Liver (tissue), 9 donors: ENCODE data around the gene JMY. TPM values are rescaled to one million over a fixed set of nuclear protein-coding genes. Genes with fewer than 3 reads are reported as not detected.

Experiments used
- DNase-seq: peaks from one replicate; pipeline ENCODE4 v3.0.0-alpha.2; 2017; ENCODE audit warnings: low spot score
- H3K27ac ChIP-seq, 2 donors: one replicate each; pipeline ENCODE4 v1.7.0; 2013; ENCODE audit warnings: inconsistent platforms in 2 of 2, low read length in 2 of 2, control low read depth in 1 of 2, low read depth in 1 of 2, mild to moderate bottlenecking in 1 of 2
- H3K27me3 ChIP-seq, 4 donors: one replicate each; pipeline versions ENCODE4 v1.6.1 to v1.7.0; 2013; ENCODE audit warnings: low read length in 3 of 4, inconsistent platforms in 1 of 4, mild to moderate bottlenecking in 1 of 4, moderate library complexity in 1 of 4; ENCODE audit not compliant: control insufficient read depth in 4 of 4, insufficient read depth in 4 of 4
- H3K36me3 ChIP-seq, 4 donors: one replicate each; pipeline versions ENCODE4 v1.6.1 to v1.7.0; 2013; ENCODE audit warnings: low read length in 3 of 4, mild to moderate bottlenecking in 3 of 4, low read depth in 1 of 4, moderate library complexity in 1 of 4; ENCODE audit not compliant: control insufficient read depth in 4 of 4, insufficient read depth in 3 of 4
- H3K4me1 ChIP-seq, 4 donors: one replicate each; pipeline versions ENCODE4 v1.6.1 to v1.7.0; 2013; ENCODE audit warnings: low read length in 3 of 4, mild to moderate bottlenecking in 3 of 4, moderate library complexity in 1 of 4; ENCODE audit not compliant: control insufficient read depth in 4 of 4, insufficient read depth in 4 of 4
- H3K4me3 ChIP-seq, 3 donors: one replicate each; pipeline versions ENCODE4 v1.6.1 to v1.7.0; 2013; ENCODE audit warnings: low read length in 3 of 3, control low read depth in 1 of 3, low read depth in 1 of 3, mild to moderate bottlenecking in 1 of 3
- H3K9ac ChIP-seq, 2 donors: one replicate each; pipeline ENCODE4 v1.7.0; 2013; ENCODE audit warnings: low read length in 2 of 2, mild to moderate bottlenecking in 2 of 2, moderate library complexity in 2 of 2, control low read depth in 1 of 2, low read depth in 1 of 2
- H3K9me3 ChIP-seq, 4 donors: one replicate each; pipeline versions ENCODE4 v1.6.1 to v1.7.0; 2013; ENCODE audit warnings: low read length in 3 of 4; ENCODE audit not compliant: control insufficient read depth in 4 of 4
- ATF3 ChIP-seq: IDR thresholded peaks from 2 replicates; pipeline ENCODE4 v1.6.1; 2016; ENCODE audit warnings: antibody characterized with exemption
- FOXA1 ChIP-seq: IDR thresholded peaks from 2 replicates; pipeline ENCODE4 v1.6.1; 2016; ENCODE audit warnings: antibody characterized with exemption
- FOXA2 ChIP-seq: IDR thresholded peaks from 2 replicates; pipeline ENCODE4 v1.6.1; 2016; ENCODE audit warnings: antibody characterized with exemption
- GABPA ChIP-seq, 2 donors: IDR thresholded peaks in 1 of 2; conservative IDR thresholded peaks in 1 of 2; 2 replicates each; pipeline ENCODE4 v1.6.1; 2016; ENCODE audit warnings: antibody characterized with exemption in 2 of 2, mild to moderate bottlenecking in 1 of 2, moderate library complexity in 1 of 2
- HNF4A ChIP-seq, 2 donors: conservative IDR thresholded peaks; 2 replicates each; pipeline ENCODE4 v1.6.1; 2016; ENCODE audit warnings: antibody characterized with exemption in 2 of 2, mild to moderate bottlenecking in 2 of 2
- HNF4G ChIP-seq: IDR thresholded peaks from 2 replicates; pipeline ENCODE4 v1.6.1; 2016; ENCODE audit warnings: antibody characterized with exemption
- JUND ChIP-seq, 2 donors: IDR thresholded peaks; 2 replicates each; pipeline ENCODE4 v1.6.1; 2016; ENCODE audit warnings: antibody characterized with exemption in 2 of 2
- MAX ChIP-seq: IDR thresholded peaks from 2 replicates; pipeline ENCODE4 v1.6.1; 2016; ENCODE audit warnings: antibody characterized with exemption
- NR2F2 ChIP-seq: IDR thresholded peaks from 2 replicates; pipeline ENCODE4 v1.6.1; 2016; ENCODE audit warnings: antibody characterized with exemption
- RAD21 ChIP-seq, 2 donors: IDR thresholded peaks; 2 replicates each; pipeline ENCODE4 v1.6.1; 2016; ENCODE audit warnings: antibody characterized with exemption in 2 of 2, mild to moderate bottlenecking in 2 of 2
- RXRA ChIP-seq, 2 donors: IDR thresholded peaks; 2 replicates each; pipeline ENCODE4 v1.6.1; 2017 to 2018; ENCODE audit warnings: antibody characterized with exemption in 2 of 2, mild to moderate bottlenecking in 1 of 2
- SP1 ChIP-seq: IDR thresholded peaks from 2 replicates; pipeline ENCODE4 v1.6.1; 2018; ENCODE audit warnings: antibody characterized with exemption, mild to moderate bottlenecking
- TAF1 ChIP-seq: conservative IDR thresholded peaks from 2 replicates; pipeline ENCODE4 v1.6.1; 2016; ENCODE audit warnings: antibody characterized with exemption, mild to moderate bottlenecking
- YY1 ChIP-seq: IDR thresholded peaks from 2 replicates; pipeline ENCODE4 v1.6.1; 2016; ENCODE audit warnings: antibody characterized with exemption, mild to moderate bottlenecking
- ZBTB33 ChIP-seq: IDR thresholded peaks from 2 replicates; pipeline ENCODE4 v1.6.1; 2016; ENCODE audit warnings: antibody characterized with exemption
- WGBS: extraction: QIAGEN DNeasy Blood & Tissue Kit; methylation state at CpG from one replicate; pipeline ENCODE4 v1.1.7; 2013; 5-methylcytosine and 5-hydroxymethylcytosine counted together
- polyA plus RNA-seq, 2 donors: library from polyadenylated mRNA; stranded (reverse) in 1 of 2; unstranded in 1 of 2; fragments of 200-250 nt in 1 of 2; fragments of >200 nt in 1 of 2; fragmentation: Nextera tagmentation in 1 of 2; extraction: Ambion mirVana in 1 of 2; gene quantifications; one replicate each; pipeline versions ENCODE4 v1.2.1 to v1.2.3, GENCODE V29; 2013 to 2015
- total RNA-seq, 2 donors: library from RNA; depleted of rRNA; stranded (reverse); fragments of >200 nt; gene quantifications; one replicate each; pipeline ENCODE4 v1.2.3, GENCODE V29; 2014
- TF ChIP-seq, protein P1 (sequence below): fragments of 150-350 bp; IDR thresholded peaks from 2 replicates; pipeline ENCODE4 v1.5.1; 2017; ENCODE audit warnings: improper control_type of control experiment, low read depth, low read length; ENCODE audit not compliant: missing input control
- TF ChIP-seq, protein P2 (sequence below): IDR thresholded peaks from 2 replicates; pipeline ENCODE4 v1.6.1; 2016; ENCODE audit warnings: antibody characterized with exemption, mild to moderate bottlenecking
- donor health status: healthy.
- donor health status: healthy.
- donor health status: healthy.
- donor health status: healthy.
- donor health status: healthy.

The JMY gene
- total and polyA plus RNA-seq, 4 donors, result 2.4 to 9.7 (median 6.2) TPM

DNA sequence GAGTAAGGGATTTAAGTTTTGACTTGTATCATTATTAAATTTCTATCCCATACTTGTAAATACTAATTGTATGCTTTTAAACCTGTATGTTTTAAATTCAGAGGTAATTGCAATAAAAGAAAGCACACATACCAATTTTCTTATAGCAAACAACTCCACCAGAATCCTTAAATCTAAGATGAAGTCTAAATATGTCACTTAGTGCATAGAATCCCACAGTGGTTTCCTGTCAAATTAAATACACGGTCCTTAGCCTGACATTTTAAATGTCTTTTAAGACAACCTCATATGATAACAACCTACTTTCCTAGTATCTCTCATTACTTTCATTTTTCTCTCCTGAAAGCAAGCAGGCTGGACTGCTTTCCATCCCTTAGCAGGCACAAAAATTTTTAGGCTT lies 52.0 kb downstream of the JMY start:
- Histone ChIP-seq H3K27me3 (no peaks in the 10 kb centered on the region), H3K4me1 (no peaks in the 10 kb centered on the region), H3K9me3 (no peaks in the 10 kb centered on the region), H3K4me3 (no peak overlapping the region), H3K36me3 (peaks cover 0 to 9% (median 6%) of the 10 kb centered on the region in 4 donors), H3K27ac (no peak overlapping the region), H3K9ac (no peak overlapping the region)
- TF ChIP-seq JUND (IDR thresholded peaks at IDR 0.05) (no peak), FOXA2 (no peak), TAF1 (no peak), YY1 (no peak), RAD21 (IDR thresholded peaks at IDR 0.05) (no peak), ATF3 (no peak)
- DNase-seq, result no peak
- 79% methylated on average over 1 of the region's 1 CpG for WGBS

GRCh38 chr5:79295029-79295428 lies 59.1 kb downstream of the JMY start:
- H3K36me3 ChIP-seq, result peaks cover 0 to 9% (median 8%) of the 10 kb centered on the region in 4 donors
- no peak overlapping the region for H3K4me3 ChIP-seq
- no peak overlapping the region for H3K27ac ChIP-seq
- no peaks in the 10 kb centered on the region for H3K27me3 ChIP-seq
- no peak overlapping the region for H3K9ac ChIP-seq
- no peak for DNase-seq
- 94% methylated on average over 2 of the region's 2 CpGs for WGBS
- no peak for TF ChIP-seq JUND (IDR thresholded peaks at IDR 0.05)
- TF ChIP-seq YY1, result no peak
- TF ChIP-seq, protein P1, sequence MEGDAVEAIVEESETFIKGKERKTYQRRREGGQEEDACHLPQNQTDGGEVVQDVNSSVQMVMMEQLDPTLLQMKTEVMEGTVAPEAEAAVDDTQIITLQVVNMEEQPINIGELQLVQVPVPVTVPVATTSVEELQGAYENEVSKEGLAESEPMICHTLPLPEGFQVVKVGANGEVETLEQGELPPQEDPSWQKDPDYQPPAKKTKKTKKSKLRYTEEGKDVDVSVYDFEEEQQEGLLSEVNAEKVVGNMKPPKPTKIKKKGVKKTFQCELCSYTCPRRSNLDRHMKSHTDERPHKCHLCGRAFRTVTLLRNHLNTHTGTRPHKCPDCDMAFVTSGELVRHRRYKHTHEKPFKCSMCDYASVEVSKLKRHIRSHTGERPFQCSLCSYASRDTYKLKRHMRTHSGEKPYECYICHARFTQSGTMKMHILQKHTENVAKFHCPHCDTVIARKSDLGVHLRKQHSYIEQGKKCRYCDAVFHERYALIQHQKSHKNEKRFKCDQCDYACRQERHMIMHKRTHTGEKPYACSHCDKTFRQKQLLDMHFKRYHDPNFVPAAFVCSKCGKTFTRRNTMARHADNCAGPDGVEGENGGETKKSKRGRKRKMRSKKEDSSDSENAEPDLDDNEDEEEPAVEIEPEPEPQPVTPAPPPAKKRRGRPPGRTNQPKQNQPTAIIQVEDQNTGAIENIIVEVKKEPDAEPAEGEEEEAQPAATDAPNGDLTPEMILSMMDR, result no peak
- TF ChIP-seq GABPA (IDR thresholded peaks at IDR 0.05 in 1 of 2, conservative IDR thresholded peaks at IDR 0.05 in 1 of 2), result no peak
- no peak for TF ChIP-seq HNF4A (conservative IDR thresholded peaks at IDR 0.05)
- TF ChIP-seq RXRA (IDR thresholded peaks at IDR 0.05), result no peak
- H3K4me1 ChIP-seq, result no peaks in the 10 kb centered on the region
- H3K9me3 ChIP-seq, result no peaks in the 10 kb centered on the region

DNA sequence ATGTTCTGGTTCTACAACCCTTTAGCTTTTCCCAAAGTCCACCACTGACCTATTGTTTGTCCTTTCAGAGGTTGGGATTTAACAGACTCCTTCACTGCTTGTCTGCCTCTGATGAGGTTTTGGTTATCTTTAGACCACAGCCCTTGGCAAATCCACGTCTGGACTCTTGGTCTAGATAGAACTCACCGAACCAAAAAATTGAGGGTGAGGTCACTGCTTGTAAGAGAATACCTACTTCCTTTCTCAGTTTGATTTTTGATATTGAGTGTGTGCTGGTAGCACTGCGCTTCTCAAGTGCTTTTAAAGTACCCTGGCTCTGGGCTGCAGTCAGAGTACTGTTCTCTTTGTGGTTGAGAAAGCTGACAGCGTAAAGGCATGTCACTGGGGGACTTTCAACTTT lies 61.7 kb downstream of the JMY start:
- H3K27me3 ChIP-seq, result no peaks in the 10 kb centered on the region
- no peak overlapping the region for H3K9ac ChIP-seq
- DNase-seq, result no peak
- TF ChIP-seq FOXA2 (no peak), RAD21 (IDR thresholded peaks at IDR 0.05) (no peak), MAX (no peak), GABPA (IDR thresholded peaks at IDR 0.05 in 1 of 2, conservative IDR thresholded peaks at IDR 0.05 in 1 of 2) (no peak), FOXA1 (no peak), HNF4A (conservative IDR thresholded peaks at IDR 0.05) (no peak), YY1 (no peak), JUND (IDR thresholded peaks at IDR 0.05) (no peak), ZBTB33 (no peak), SP1 (no peak), ATF3 (no peak), HNF4G (no peak), RXRA (IDR thresholded peaks at IDR 0.05) (no peak), TAF1 (no peak), NR2F2 (no peak)
- TF ChIP-seq, protein P2, sequence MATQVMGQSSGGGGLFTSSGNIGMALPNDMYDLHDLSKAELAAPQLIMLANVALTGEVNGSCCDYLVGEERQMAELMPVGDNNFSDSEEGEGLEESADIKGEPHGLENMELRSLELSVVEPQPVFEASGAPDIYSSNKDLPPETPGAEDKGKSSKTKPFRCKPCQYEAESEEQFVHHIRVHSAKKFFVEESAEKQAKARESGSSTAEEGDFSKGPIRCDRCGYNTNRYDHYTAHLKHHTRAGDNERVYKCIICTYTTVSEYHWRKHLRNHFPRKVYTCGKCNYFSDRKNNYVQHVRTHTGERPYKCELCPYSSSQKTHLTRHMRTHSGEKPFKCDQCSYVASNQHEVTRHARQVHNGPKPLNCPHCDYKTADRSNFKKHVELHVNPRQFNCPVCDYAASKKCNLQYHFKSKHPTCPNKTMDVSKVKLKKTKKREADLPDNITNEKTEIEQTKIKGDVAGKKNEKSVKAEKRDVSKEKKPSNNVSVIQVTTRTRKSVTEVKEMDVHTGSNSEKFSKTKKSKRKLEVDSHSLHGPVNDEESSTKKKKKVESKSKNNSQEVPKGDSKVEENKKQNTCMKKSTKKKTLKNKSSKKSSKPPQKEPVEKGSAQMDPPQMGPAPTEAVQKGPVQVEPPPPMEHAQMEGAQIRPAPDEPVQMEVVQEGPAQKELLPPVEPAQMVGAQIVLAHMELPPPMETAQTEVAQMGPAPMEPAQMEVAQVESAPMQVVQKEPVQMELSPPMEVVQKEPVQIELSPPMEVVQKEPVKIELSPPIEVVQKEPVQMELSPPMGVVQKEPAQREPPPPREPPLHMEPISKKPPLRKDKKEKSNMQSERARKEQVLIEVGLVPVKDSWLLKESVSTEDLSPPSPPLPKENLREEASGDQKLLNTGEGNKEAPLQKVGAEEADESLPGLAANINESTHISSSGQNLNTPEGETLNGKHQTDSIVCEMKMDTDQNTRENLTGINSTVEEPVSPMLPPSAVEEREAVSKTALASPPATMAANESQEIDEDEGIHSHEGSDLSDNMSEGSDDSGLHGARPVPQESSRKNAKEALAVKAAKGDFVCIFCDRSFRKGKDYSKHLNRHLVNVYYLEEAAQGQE, result no peak
- TF ChIP-seq, protein P1, result no peak
- H3K9me3 ChIP-seq, result no peaks in the 10 kb centered on the region
- H3K4me3 ChIP-seq, result no peak overlapping the region
- WGBS, result 96% methylated on average over 4 of the region's 4 CpGs
- peaks cover 1 to 18% (median 11%) of the 10 kb centered on the region in 4 donors for H3K36me3 ChIP-seq
- no peak overlapping the region for H3K27ac ChIP-seq
- no peaks in the 10 kb centered on the region for H3K4me1 ChIP-seq
